SK-N-DZ (cell line): ENCODE results near the gene OXSR1.
"Not testable (repeated sequence)": the region's sequence is repeated elsewhere in the genome, so short reads cannot be mapped to it uniquely, and the experiment has no call there.

Experiments
- DNase-seq: peaks from one replicate; pipeline ENCODE4 v3.0.0-alpha.2; 2015; ENCODE audit warnings: low spot score

Gene OXSR1

GRCh38 chr3:38267662-38268061 lies 102.3 kb downstream of the OXSR1 start:
- DNase-seq, result no peak

GRCh38 chr3:38268087-38268486 lies 102.8 kb downstream of the OXSR1 start:
- DNase-seq, result no peak

- no peak for DNase-seq
These were observed 103.2 kb downstream of the OXSR1 start for GRCh38 chr3:38268522-38268921.

GRCh38 chr3:38270606-38271005 lies 105.3 kb downstream of the OXSR1 start:
- no peak for DNase-seq

GRCh38 chr3:38271553-38271952 lies 106.2 kb downstream of the OXSR1 start:
- DNase-seq, result no peak

- no peak for DNase-seq
These were observed 109.7 kb downstream of the OXSR1 start for GRCh38 chr3:38274864-38275649.

GRCh38 chr3:38275658-38276057 lies 110.3 kb downstream of the OXSR1 start:
- DNase-seq, result no peak

GRCh38 chr3:38276081-38276916 lies 111.0 kb downstream of the OXSR1 start:
- no peak for DNase-seq

GRCh38 chr3:38276917-38277630 lies 111.7 kb downstream of the OXSR1 start:
- DNase-seq, result no peak

- DNase-seq, result no peak
These were observed 113.5 kb downstream of the OXSR1 start for GRCh38 chr3:38278841-38279240.

GRCh38 chr3:38281895-38282686 lies 116.8 kb downstream of the OXSR1 start, which contains the start of gene SLC22A14:
SLC22A14 (plus strand) TSS chr3:38282294; CDS start chr3:38306027, 23,733 bp downstream.
- DNase-seq, result no peak

GRCh38 chr3:38283810-38284755 lies 118.7 kb downstream of the OXSR1 start:
- DNase-seq, result no peak

- no peak for DNase-seq
These were observed 119.4 kb downstream of the OXSR1 start for GRCh38 chr3:38284756-38285150.

GRCh38 chr3:38289286-38290217 lies 124.2 kb downstream of the OXSR1 start:
- not testable (repeated sequence) for DNase-seq

GRCh38 chr3:38297053-38297452 lies 131.7 kb downstream of the OXSR1 start:
- not testable (repeated sequence) for DNase-seq

GRCh38 chr3:38297537-38297936 lies 132.2 kb downstream of the OXSR1 start:
- no peak for DNase-seq

GRCh38 chr3:38297947-38298711 lies 132.8 kb downstream of the OXSR1 start:
- no peak for DNase-seq
